Ishikawa (cell line): Measurements from ENCODE around the gene TBX2.

Experiments used
- CREB1 ChIP-seq: IDR thresholded peaks from 2 replicates; pipeline ENCODE4 v1.6.1; 2012; ENCODE audit warnings: low read depth
- EP300 ChIP-seq: IDR thresholded peaks from 2 replicates; pipeline ENCODE4 v1.6.1; 2012; ENCODE audit warnings: borderline replicate concordance
- NFIC ChIP-seq: IDR thresholded peaks from 2 replicates; pipeline ENCODE4 v1.6.1; 2012
- TAF1 ChIP-seq: IDR thresholded peaks from 2 replicates; pipeline ENCODE4 v1.6.1; 2012; ENCODE audit warnings: low read depth, mild to moderate bottlenecking
- TF ChIP-seq, protein P1 (sequence below): IDR thresholded peaks from 2 replicates; pipeline ENCODE4 v1.6.1; 2012; ENCODE audit warnings: low read depth, mild to moderate bottlenecking
- TF ChIP-seq, protein P2 (sequence below): IDR thresholded peaks from 2 replicates; pipeline ENCODE4 v1.6.1; 2012

DNA sequence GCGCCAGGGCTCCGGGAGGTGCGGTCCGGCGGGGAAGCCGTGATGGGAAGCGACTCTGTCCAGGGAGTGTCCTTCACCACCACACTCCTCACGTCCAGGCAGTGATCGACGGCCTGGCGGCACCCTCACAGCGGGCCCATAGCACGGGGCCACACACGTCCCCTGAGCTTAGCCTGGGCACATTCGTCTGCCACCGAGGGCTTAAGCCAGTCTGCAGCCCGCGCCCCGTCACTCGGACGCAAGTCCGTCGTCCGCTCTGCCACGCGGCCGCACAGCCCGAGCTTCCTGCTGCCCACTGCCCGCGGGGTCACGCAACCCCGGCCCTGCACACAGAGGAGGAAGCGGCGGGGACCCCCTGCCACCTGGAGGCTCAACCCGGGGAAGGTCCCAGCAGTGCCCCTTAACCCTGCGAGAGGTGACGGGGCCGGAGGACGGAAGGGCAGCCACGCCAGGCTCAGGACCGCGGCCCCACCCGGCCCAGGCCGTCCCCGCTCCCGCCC, 3.0 kb upstream of the TBX2 start:
- TF ChIP-seq, protein P1, sequence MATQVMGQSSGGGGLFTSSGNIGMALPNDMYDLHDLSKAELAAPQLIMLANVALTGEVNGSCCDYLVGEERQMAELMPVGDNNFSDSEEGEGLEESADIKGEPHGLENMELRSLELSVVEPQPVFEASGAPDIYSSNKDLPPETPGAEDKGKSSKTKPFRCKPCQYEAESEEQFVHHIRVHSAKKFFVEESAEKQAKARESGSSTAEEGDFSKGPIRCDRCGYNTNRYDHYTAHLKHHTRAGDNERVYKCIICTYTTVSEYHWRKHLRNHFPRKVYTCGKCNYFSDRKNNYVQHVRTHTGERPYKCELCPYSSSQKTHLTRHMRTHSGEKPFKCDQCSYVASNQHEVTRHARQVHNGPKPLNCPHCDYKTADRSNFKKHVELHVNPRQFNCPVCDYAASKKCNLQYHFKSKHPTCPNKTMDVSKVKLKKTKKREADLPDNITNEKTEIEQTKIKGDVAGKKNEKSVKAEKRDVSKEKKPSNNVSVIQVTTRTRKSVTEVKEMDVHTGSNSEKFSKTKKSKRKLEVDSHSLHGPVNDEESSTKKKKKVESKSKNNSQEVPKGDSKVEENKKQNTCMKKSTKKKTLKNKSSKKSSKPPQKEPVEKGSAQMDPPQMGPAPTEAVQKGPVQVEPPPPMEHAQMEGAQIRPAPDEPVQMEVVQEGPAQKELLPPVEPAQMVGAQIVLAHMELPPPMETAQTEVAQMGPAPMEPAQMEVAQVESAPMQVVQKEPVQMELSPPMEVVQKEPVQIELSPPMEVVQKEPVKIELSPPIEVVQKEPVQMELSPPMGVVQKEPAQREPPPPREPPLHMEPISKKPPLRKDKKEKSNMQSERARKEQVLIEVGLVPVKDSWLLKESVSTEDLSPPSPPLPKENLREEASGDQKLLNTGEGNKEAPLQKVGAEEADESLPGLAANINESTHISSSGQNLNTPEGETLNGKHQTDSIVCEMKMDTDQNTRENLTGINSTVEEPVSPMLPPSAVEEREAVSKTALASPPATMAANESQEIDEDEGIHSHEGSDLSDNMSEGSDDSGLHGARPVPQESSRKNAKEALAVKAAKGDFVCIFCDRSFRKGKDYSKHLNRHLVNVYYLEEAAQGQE = no peak
- TF ChIP-seq EP300 = no peak
- TF ChIP-seq TAF1 = no peak
- no peak for TF ChIP-seq CREB1
- TF ChIP-seq, protein P2, sequence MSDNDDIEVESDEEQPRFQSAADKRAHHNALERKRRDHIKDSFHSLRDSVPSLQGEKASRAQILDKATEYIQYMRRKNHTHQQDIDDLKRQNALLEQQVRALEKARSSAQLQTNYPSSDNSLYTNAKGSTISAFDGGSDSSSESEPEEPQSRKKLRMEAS = no peak
- no peak for TF ChIP-seq NFIC
